Spleen (tissue), 3 donors: ENCODE data around the gene GANAB.

Experiments used
- POLR2A ChIP-seq, 3 donors: fragments of 450-650 bp; IDR thresholded peaks; one replicate each; pipeline ENCODE4 v1.5.1; 2017; ENCODE audit warnings: antibody characterized with exemption in 3 of 3, mild to moderate bottlenecking in 1 of 3
- POLR2AphosphoS5 ChIP-seq, 3 donors: sonication (generic); formaldehyde crosslinking; IDR thresholded peaks; one replicate each; pipeline ENCODE4 v1.5.1; 2017; ENCODE audit warnings: antibody characterized with exemption in 3 of 3

GRCh38 chr11:62649486-62649885 is 3.1 kb upstream of the GANAB start:
- TF ChIP-seq POLR2AphosphoS5 (IDR thresholded peaks at IDR 0.05) (no peak), POLR2A (IDR thresholded peaks at IDR 0.05) (no peak)
